ENCODE data around the gene ERAS. TPM values are rescaled to one million over a fixed set of nuclear protein-coding genes. Genes with fewer than 3 reads are reported as not detected.
A peak's percentile ranks its signal among the peaks of the same experiment; 100 is the strongest.

Gene ERAS
- total RNA-seq, 2 donors from 2014 or later, result 0.23 to 0.31 TPM

- no peaks in the 10 kb centered on the region for H3K9me3 Mint-ChIP-seq
- H3K27ac Mint-ChIP-seq, result no peak overlapping the region
- H3K36me3 Mint-ChIP-seq, result no peaks in the 10 kb centered on the region
- DNase-seq (ENCODE audit: low spot score in 2 of 2) (no peak), ATAC-seq (no peak)
These were observed 35.1 kb upstream of the ERAS start for GRCh38 chrX:48791063-48791820.

- no peak for ATAC-seq
- H3K27ac Mint-ChIP-seq, result no peak overlapping the region
- no peaks in the 10 kb centered on the region for H3K9me3 Mint-ChIP-seq
- no peaks in the 10 kb centered on the region for H3K36me3 Mint-ChIP-seq
- DNase-seq (ENCODE audit: low spot score in 2 of 2), result no peak
These were observed 34.1 kb upstream of the ERAS start for GRCh38 chrX:48792219-48792618.

GRCh38 chrX:48793935-48794334 is 32.4 kb upstream of the ERAS start:
- ATAC-seq, result no peak
- Mint-ChIP-seq H3K36me3 (no peaks in the 10 kb centered on the region), H3K9me3 (no peaks in the 10 kb centered on the region), H3K27ac (no peak overlapping the region)
- no peak for DNase-seq (ENCODE audit: low spot score in 2 of 2)

GRCh38 chrX:48794340-48794910 is 31.9 kb upstream of the ERAS start:
- no peaks in the 10 kb centered on the region for H3K36me3 Mint-ChIP-seq
- DNase-seq (ENCODE audit: low spot score in 2 of 2), result no peak
- no peak for ATAC-seq
- no peaks in the 10 kb centered on the region for H3K9me3 Mint-ChIP-seq
- no peak overlapping the region for H3K27ac Mint-ChIP-seq

- Mint-ChIP-seq H3K27ac (no peak overlapping the region), H3K36me3 (no peaks in the 10 kb centered on the region), H3K9me3 (no peaks in the 10 kb centered on the region)
- ATAC-seq (no peak), DNase-seq (ENCODE audit: low spot score in 2 of 2) (no peak)
These were observed 31.3 kb upstream of the ERAS start for GRCh38 chrX:48794911-48795515.

GRCh38 chrX:48798318-48798717 is 28.0 kb upstream of the ERAS start:
- peaks cover 0 to 10% of the 10 kb centered on the region in 2 donors for H3K36me3 Mint-ChIP-seq
- no peaks in the 10 kb centered on the region for H3K9me3 Mint-ChIP-seq
- ATAC-seq (no peak), DNase-seq (ENCODE audit: low spot score in 2 of 2) (no peak)
- no peak overlapping the region for H3K27ac Mint-ChIP-seq

- ATAC-seq, result no peak
- Mint-ChIP-seq H3K36me3 (peaks cover 7 to 15% of the 10 kb centered on the region in 2 donors), H3K9me3 (no peaks in the 10 kb centered on the region), H3K27ac (peak overlapping the region; percentile 96 to 98)
- DNase-seq (ENCODE audit: low spot score in 2 of 2), result no peak
These were observed 25.6 kb upstream of the ERAS start for GRCh38 chrX:48800574-48801279.

- ATAC-seq (peak; percentile 88 to 90), DNase-seq (ENCODE audit: low spot score in 2 of 2) (peak; percentile 90 to 98)
- Mint-ChIP-seq H3K36me3 (peaks cover 7 to 15% of the 10 kb centered on the region in 2 donors), H3K27ac (peak within 1 kb of the TSS; percentile 96 to 99), H3K9me3 (no peaks in the 10 kb centered on the region)
These were observed 24.8 kb upstream of the ERAS start, which contains the start of gene HDAC6 for GRCh38 chrX:48801280-48802088. HDAC6 (plus strand) TSS chrX:48802067; CDS start chrX:48802693, 626 bp downstream.

GRCh38 chrX:48802089-48802904 is 24.0 kb upstream of the ERAS start:
- peak; percentile 68 to 81 for DNase-seq (ENCODE audit: low spot score in 2 of 2)
- H3K9me3 Mint-ChIP-seq, result no peaks in the 10 kb centered on the region

GRCh38 chrX:48802905-48803200 is 23.5 kb upstream of the ERAS start:
- H3K9me3 Mint-ChIP-seq, result no peaks in the 10 kb centered on the region
- H3K36me3 Mint-ChIP-seq, result peaks cover 7 to 15% of the 10 kb centered on the region in 2 donors
- DNase-seq (ENCODE audit: low spot score in 2 of 2), result no peak
- peak overlapping the region; percentile 96 to 99 for H3K27ac Mint-ChIP-seq
- ATAC-seq, result no peak

More at GRCh38 chrX:48802089-48802904, 24.0 kb upstream of the ERAS start:
- H3K36me3 Mint-ChIP-seq, result peaks cover 7 to 15% of the 10 kb centered on the region in 2 donors
- peak overlapping the region; percentile 96 to 99 for H3K27ac Mint-ChIP-seq
- ATAC-seq, result peak; percentile 53 to 62

GRCh38 chrX:48806081-48806480 is 20.2 kb upstream of the ERAS start:
- DNase-seq (ENCODE audit: low spot score in 2 of 2) (no peak), ATAC-seq (no peak)
- H3K9me3 Mint-ChIP-seq, result no peaks in the 10 kb centered on the region
- peaks cover 6 to 7% of the 10 kb centered on the region in 2 donors for H3K36me3 Mint-ChIP-seq
- peak overlapping the region in 1 of 2 donors; percentile 16 for H3K27ac Mint-ChIP-seq

GRCh38 chrX:48813644-48814043 is 12.7 kb upstream of the ERAS start:
- DNase-seq (ENCODE audit: low spot score in 2 of 2), result no peak
- Mint-ChIP-seq H3K9me3 (no peaks in the 10 kb centered on the region), H3K36me3 (no peaks in the 10 kb centered on the region), H3K27ac (no peak overlapping the region)
- no peak for ATAC-seq

- ATAC-seq (no peak), DNase-seq (ENCODE audit: low spot score in 2 of 2) (no peak)
- no peak overlapping the region for H3K27ac Mint-ChIP-seq
- H3K9me3 Mint-ChIP-seq, result no peaks in the 10 kb centered on the region
- H3K36me3 Mint-ChIP-seq, result peaks cover 0 to 2% of the 10 kb centered on the region in 2 donors
These were observed 11.6 kb upstream of the ERAS start for GRCh38 chrX:48814722-48815121.

GRCh38 chrX:48815266-48815665 is 11.0 kb upstream of the ERAS start:
- ATAC-seq (no peak), DNase-seq (ENCODE audit: low spot score in 2 of 2) (no peak)
- no peaks in the 10 kb centered on the region for H3K9me3 Mint-ChIP-seq
- H3K36me3 Mint-ChIP-seq, result peaks cover 0 to 7% of the 10 kb centered on the region in 2 donors
- H3K27ac Mint-ChIP-seq, result no peak overlapping the region

GRCh38 chrX:48816014-48816810 is 10.1 kb upstream of the ERAS start:
- Mint-ChIP-seq H3K9me3 (no peaks in the 10 kb centered on the region), H3K36me3 (peaks cover 0 to 7% of the 10 kb centered on the region in 2 donors), H3K27ac (no peak overlapping the region)
- ATAC-seq, result no peak
- no peak for DNase-seq (ENCODE audit: low spot score in 2 of 2)

Measured in activated naive CD4-positive, alpha-beta T cell treated with anti-CD3 and anti-CD28 coated beads, Interleukin-2, amount 50 U/mL, for 72 hours (primary cell).